Measurements from ENCODE around the gene AOPEP. TPM values are rescaled to one million over a fixed set of nuclear protein-coding genes. Genes with fewer than 3 reads are reported as not detected.

Gene AOPEP
- polyA plus RNA-seq, 1 experiment, result 40.0 TPM

DNA sequence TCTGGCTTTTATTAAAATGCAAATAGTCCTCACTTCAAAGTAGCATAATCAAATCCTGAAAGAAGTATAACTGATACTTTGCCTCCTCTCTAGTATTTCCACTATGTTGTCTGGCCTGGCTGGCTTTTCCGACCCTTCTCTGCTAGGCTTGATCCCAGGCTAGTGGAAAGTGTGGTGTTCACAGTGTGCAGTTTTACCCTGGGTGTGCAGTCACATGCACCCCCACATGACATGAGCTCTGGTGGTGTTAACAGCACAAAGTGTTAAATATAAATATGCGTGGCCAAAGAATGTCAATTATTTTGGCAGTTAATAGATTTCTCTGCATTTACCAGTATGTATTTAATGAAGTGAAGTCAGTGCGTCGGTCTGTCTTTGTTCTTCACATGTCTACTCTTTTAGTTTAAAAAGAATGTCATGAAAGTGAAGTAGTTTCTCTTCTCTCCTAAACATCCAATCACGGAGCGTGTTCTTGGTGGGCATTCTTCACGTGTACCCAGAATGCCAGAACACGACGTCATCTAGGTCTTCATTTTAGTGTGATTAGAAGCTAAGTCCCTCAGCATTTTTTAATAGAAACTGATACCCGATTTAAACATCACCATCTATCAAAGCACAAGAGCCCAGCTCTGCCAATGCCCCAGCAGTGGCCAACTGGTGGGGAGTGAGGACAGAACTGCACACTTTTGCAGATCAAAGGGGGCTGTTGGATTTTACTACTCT lies 304.6 kb downstream of the AOPEP start:
- Histone ChIP-seq H3K4me3 (ENCODE audit: low read depth, low read length) (no peak overlapping the region), H3K27me3 (ENCODE audit: control insufficient read depth, insufficient read depth, low read length) (no peaks in the 10 kb centered on the region), H3K9me3 (ENCODE audit: control insufficient read depth, insufficient read depth, low read length) (no peaks in the 10 kb centered on the region), H3K27ac (ENCODE audit: low read depth, low read length) (no peak overlapping the region)
- TF ChIP-seq, protein P1, sequence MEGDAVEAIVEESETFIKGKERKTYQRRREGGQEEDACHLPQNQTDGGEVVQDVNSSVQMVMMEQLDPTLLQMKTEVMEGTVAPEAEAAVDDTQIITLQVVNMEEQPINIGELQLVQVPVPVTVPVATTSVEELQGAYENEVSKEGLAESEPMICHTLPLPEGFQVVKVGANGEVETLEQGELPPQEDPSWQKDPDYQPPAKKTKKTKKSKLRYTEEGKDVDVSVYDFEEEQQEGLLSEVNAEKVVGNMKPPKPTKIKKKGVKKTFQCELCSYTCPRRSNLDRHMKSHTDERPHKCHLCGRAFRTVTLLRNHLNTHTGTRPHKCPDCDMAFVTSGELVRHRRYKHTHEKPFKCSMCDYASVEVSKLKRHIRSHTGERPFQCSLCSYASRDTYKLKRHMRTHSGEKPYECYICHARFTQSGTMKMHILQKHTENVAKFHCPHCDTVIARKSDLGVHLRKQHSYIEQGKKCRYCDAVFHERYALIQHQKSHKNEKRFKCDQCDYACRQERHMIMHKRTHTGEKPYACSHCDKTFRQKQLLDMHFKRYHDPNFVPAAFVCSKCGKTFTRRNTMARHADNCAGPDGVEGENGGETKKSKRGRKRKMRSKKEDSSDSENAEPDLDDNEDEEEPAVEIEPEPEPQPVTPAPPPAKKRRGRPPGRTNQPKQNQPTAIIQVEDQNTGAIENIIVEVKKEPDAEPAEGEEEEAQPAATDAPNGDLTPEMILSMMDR (IDR thresholded peaks at IDR 0.05; ENCODE audit: low read depth, low read length), result no peak
- POLR2A ChIA-PET, result no interaction called here
- no peak for DNase-seq (ENCODE audit: low read depth, low spot score)
- CTCF ChIA-PET, result interaction anchor here (1.9 kb wide), 1 partner anchor 350 kb away, joined by 5 read pairs; no protein-coding TSS in a partner anchor

DNA sequence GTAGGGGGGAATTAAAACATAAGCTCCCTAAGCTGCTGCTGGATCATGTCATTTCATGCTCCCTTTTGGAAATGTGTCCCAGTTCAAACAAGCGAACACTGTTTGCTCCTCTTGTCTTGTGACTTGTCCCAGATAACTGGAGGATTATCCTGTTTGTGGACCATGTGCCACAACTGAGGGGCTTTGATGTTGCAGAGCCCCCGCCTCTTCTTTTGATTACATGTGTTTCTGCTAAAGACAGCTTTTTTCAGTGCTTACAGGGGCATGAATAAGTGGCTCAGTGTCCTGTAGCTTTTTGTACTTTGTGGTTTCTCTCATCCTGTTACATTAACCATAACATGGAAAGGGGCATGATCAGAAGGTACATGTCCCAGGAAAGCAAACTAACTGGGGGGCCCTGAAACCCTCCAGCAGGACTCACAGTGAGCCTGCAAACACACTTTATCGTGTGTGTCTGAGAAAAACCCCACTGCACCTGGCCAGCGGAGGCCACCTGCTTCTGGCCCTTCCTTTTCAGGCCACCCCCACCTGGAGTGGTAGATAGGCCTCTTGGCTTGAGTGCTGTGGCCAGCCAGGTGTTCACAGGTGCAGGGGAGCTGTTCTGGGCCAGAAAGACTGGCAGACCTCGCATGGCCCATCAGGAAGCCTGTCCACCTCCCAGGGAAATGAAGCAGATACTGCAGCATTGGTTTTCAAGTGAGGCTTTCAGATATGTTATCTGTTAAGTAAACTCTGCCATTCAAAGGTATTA lies 305.4 kb downstream of the AOPEP start:
- no peak overlapping the region for H3K4me3 ChIP-seq (ENCODE audit: low read depth, low read length)
- no peaks in the 10 kb centered on the region for H3K27me3 ChIP-seq (ENCODE audit: control insufficient read depth, insufficient read depth, low read length)
- H3K27ac ChIP-seq (ENCODE audit: low read depth, low read length), result no peak overlapping the region
- ChIA-PET CTCF (interaction anchor here (0.7 to 1.9 kb wide), 3 partner anchors 99 to 362 kb away, joined by 5 read pairs; no protein-coding TSS in a partner anchor), POLR2A (no interaction called here)
- no peaks in the 10 kb centered on the region for H3K9me3 ChIP-seq (ENCODE audit: control insufficient read depth, insufficient read depth, low read length)
- TF ChIP-seq, protein P1 (IDR thresholded peaks at IDR 0.05; ENCODE audit: low read depth, low read length), result no peak
- DNase-seq (ENCODE audit: low read depth, low spot score), result no peak

DNA sequence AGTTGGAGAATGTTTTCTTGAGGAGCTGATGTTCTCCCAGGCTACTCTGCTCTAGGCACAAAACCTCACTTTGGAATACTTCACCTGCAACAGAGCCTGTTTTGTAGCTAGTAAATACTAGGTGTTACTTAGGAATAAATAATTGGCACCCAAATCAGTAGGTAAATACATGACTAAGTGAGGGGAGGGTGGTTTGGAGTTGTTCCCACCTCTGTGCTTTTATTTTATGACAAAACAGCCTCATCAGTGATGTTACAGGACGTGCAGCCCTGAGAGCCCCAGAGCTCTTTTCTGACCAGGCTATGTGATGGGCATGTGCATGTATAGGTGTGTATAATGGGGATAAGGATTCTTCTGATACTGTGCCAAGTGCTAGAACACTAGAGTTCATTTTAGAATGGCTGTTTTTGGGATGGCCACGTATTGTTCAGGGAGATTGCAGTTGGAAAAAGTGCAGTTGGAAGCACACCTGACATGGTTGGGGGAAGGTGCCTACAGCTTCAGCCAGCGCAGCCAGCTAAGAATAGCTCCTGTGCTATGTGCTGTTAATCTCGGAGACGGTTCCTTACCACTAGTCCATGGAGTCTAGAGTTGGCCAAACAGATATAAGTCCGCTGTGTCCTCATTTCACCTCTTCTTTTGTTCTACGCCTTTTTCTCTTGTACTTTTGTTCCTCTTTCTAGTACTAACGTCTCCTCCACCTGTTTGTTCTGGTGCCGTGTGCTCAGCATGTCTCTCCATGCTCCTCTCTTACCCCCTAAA lies 306.3 kb downstream of the AOPEP start:
- TF ChIP-seq, protein P1 (IDR thresholded peaks at IDR 0.05; ENCODE audit: low read depth, low read length), result no peak
- POLR2A ChIA-PET, result no interaction called here
- no peak for DNase-seq (ENCODE audit: low read depth, low spot score)
- Histone ChIP-seq H3K27ac (ENCODE audit: low read depth, low read length) (no peak overlapping the region), H3K9me3 (ENCODE audit: control insufficient read depth, insufficient read depth, low read length) (no peaks in the 10 kb centered on the region), H3K4me3 (ENCODE audit: low read depth, low read length) (no peak overlapping the region), H3K27me3 (ENCODE audit: control insufficient read depth, insufficient read depth, low read length) (no peaks in the 10 kb centered on the region)
- CTCF ChIA-PET, result interaction anchor here (0.7 to 1.3 kb wide), 2 partner anchors 98 to 363 kb away, joined by 5 read pairs; no protein-coding TSS in a partner anchor

DNA sequence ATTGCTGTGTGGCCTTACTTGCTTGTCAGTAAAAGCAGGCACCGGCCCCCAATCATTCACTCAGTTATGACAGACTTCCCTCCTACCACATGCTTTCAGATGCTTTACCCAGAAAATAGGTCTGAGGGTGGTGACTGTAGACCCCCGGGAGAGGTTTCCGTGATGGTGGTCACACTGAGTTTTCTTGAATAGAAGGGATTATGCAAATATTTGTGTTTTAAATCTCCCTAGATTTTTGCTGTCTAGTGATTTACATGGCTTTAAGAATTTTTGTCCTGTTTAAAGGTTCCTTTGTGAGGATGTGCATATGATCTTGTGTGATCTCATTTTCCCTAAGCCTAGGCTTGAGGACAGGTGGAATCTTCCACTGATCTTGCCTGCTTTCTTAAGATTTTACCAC lies 309.3 kb downstream of the AOPEP start:
- TF ChIP-seq, protein P1 (IDR thresholded peaks at IDR 0.05; ENCODE audit: low read depth, low read length), result no peak
- CTCF ChIA-PET, result no interaction called here
- H3K9me3 ChIP-seq (ENCODE audit: control insufficient read depth, insufficient read depth, low read length), result no peaks in the 10 kb centered on the region
- H3K4me3 ChIP-seq (ENCODE audit: low read depth, low read length), result no peak overlapping the region
- POLR2A ChIA-PET, result no interaction called here
- no peak for DNase-seq (ENCODE audit: low read depth, low spot score)
- no peaks in the 10 kb centered on the region for H3K27me3 ChIP-seq (ENCODE audit: control insufficient read depth, insufficient read depth, low read length)
- H3K27ac ChIP-seq (ENCODE audit: low read depth, low read length), result no peak overlapping the region
